ENCODE results near the gene RTN4R.

The RTN4R gene

DNA sequence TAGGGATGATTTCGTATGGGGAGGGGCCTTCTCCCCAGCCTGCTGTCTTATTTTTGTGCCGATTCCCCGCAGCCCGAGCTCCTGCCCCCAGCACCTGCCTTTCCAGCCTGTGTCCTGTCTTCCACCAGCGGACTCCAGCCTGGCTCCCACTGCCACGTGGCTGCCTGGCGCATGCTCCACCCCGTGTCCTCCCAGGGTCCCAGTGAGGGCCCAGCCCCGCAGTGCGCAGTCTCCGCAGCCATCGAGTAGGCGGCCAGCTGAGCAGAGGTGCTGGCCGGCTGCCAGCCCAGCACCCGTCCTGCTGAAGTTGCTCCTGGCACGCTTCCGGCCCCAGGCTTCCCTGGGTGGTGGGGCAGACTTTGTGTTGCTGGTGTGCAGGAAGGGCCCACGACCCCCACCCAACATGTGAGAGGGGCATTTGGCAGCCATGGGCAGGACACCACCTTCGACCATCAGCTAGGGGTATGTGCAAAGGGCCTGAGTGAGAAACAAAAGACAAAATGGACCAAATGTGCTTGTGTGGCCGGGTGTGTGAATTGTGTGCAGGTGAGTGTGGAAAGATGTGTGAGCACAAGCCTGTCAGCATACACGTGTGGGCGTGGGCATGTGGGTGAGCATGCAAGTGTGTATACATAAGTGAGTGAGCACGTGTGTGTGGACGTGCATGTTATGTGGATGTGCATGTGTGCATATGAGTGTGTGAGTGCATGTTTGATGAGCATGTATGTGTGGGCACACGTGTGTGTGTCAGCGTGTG, 55.9 kb downstream of the RTN4R start:
- Mint-ChIP-seq H3K4me3 (no peak overlapping the region), H3K36me3 (ENCODE audit: low read depth) (no peaks in the 10 kb centered on the region), H3K27me3 (ENCODE audit: low read depth) (no peaks in the 10 kb centered on the region), H3K27ac (no peak overlapping the region), H3K9me3 (no peaks in the 10 kb centered on the region), H3K4me1 (ENCODE audit: low read depth) (peaks cover 7% of the 10 kb centered on the region)

DNA sequence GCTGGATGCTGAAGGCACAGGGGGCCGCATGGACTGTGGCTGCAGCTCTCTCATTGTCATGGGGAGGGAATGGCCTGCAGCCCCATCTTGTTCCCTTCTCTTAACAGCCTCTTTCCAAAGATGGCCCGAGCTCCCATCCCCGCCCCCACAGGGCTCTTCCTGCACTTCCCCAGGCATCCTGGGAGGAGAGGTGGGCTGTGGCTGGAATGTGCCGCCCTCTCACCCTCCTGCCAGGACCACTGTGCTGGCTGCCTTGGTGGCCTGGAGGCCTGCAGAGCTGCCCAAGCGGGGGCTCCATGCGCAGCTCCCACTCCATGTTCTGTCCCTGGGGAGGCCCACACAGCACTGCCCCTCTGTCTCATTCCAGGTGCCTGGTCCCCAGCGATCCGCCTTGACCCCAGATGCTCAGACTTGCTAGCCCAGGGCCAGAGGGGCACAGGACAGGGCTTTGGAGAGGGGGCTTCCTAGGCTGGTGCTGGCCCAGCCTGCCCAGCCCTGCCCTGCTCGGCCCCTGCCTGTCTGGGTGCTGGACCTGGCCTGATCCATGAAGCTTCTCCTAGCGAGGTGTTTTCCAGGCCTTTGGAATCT, 56.6 kb downstream of the RTN4R start:
- H3K27ac Mint-ChIP-seq = no peak overlapping the region
- H3K9me3 Mint-ChIP-seq = no peaks in the 10 kb centered on the region
- no peaks in the 10 kb centered on the region for H3K36me3 Mint-ChIP-seq (ENCODE audit: low read depth)
- no peaks in the 10 kb centered on the region for H3K27me3 Mint-ChIP-seq (ENCODE audit: low read depth)
- peaks cover 10% of the 10 kb centered on the region for H3K4me1 Mint-ChIP-seq (ENCODE audit: low read depth)
- no peak overlapping the region for H3K4me3 Mint-ChIP-seq

DNA sequence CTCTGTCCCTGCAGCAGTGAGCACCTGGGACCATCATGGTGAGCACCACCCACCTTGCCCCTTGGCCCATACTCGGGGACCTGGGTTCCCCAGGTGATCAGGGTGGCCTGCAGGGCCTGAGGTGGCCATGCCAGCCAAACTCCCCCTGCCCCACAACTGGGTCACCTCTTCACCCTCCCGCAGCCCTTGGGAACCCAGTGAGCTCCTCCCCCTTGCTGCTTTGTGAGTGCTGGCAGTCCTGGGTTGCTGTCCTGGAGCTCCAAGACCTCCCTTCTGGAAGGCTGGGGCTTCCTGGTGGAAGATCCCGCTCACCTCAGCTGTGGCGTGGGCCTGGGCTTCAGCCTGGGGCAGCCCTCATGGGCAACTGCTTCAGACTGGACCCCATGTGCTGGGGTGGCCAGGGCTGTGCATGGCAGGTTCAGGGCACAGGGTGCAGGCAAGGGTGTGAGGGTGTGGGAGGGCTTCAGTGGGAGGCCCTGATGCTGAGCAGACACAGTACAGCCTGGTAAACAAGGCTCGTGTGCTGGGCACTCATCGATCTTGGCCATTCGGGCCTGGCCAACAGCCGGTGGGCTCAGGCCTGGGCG, 57.6 kb downstream of the RTN4R start:
- no peaks in the 10 kb centered on the region for H3K27me3 Mint-ChIP-seq (ENCODE audit: low read depth)
- no peaks in the 10 kb centered on the region for H3K36me3 Mint-ChIP-seq (ENCODE audit: low read depth)
- H3K27ac Mint-ChIP-seq = no peak overlapping the region
- no peaks in the 10 kb centered on the region for H3K9me3 Mint-ChIP-seq
- no peak overlapping the region for H3K4me3 Mint-ChIP-seq
- H3K4me1 Mint-ChIP-seq (ENCODE audit: low read depth) = peaks cover 16% of the 10 kb centered on the region

DNA sequence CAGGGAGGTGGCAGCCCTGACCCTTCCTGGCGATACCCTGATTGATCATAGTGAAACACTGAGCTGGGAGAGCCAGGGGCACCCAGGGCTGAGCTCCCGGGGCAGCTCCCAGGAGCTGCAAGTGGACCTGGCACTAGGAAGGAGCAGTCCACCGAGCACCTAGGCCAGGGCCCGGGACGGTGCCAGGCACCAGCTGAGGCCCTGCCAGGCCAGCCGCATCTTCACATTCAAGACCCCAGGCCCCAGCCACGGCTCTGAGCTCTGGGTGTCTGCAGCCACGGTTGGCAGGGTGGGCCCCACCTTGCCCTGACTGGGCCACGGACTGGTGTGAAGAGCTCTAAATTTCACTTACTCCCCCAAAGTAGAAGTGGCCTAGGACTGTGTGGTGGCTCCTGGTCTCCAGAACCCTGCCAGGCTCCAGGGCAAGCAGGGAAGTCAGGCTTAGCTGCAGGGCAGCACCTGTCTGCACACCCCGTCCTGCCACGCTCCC, 58.3 kb downstream of the RTN4R start:
- Mint-ChIP-seq H3K4me3 (no peak overlapping the region), H3K4me1 (ENCODE audit: low read depth) (peaks cover 18% of the 10 kb centered on the region), H3K36me3 (ENCODE audit: low read depth) (no peaks in the 10 kb centered on the region), H3K27me3 (ENCODE audit: low read depth) (no peaks in the 10 kb centered on the region), H3K27ac (no peak overlapping the region), H3K9me3 (no peaks in the 10 kb centered on the region)

DNA sequence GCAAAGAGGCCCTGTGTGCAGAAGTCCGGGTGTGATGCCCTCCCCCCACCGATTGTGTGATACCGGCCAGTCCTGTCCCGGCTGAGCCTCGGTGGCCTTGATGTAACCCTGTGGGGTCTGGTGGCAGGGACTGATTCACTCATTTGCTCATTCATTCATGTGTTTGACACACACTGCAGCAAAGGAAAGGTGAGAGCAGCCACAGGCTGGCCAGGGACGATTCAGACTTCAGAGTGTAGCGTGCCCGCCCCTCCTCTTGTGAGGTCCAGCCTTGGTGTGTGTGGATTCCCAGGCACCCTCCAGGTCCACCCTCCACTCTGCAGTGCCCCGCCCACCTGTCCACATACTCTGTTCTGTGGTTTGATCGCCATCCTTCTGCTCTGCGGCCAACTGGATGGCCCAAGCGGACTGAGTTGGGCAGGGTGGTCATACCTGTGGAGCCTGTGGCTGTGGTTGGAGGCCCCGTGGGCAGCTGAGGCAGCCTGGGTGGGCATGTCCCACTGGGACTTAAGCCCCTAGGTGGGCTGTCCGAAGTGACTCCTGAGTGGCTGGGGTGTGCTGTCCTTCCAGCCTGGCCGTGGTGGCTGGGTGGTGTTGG, 59.3 kb downstream of the RTN4R start:
- H3K4me1 Mint-ChIP-seq (ENCODE audit: low read depth) = peaks cover 18% of the 10 kb centered on the region
- no peak overlapping the region for H3K4me3 Mint-ChIP-seq
- H3K36me3 Mint-ChIP-seq (ENCODE audit: low read depth) = no peaks in the 10 kb centered on the region
- no peaks in the 10 kb centered on the region for H3K9me3 Mint-ChIP-seq
- no peak overlapping the region for H3K27ac Mint-ChIP-seq
- H3K27me3 Mint-ChIP-seq (ENCODE audit: low read depth) = no peaks in the 10 kb centered on the region

DNA sequence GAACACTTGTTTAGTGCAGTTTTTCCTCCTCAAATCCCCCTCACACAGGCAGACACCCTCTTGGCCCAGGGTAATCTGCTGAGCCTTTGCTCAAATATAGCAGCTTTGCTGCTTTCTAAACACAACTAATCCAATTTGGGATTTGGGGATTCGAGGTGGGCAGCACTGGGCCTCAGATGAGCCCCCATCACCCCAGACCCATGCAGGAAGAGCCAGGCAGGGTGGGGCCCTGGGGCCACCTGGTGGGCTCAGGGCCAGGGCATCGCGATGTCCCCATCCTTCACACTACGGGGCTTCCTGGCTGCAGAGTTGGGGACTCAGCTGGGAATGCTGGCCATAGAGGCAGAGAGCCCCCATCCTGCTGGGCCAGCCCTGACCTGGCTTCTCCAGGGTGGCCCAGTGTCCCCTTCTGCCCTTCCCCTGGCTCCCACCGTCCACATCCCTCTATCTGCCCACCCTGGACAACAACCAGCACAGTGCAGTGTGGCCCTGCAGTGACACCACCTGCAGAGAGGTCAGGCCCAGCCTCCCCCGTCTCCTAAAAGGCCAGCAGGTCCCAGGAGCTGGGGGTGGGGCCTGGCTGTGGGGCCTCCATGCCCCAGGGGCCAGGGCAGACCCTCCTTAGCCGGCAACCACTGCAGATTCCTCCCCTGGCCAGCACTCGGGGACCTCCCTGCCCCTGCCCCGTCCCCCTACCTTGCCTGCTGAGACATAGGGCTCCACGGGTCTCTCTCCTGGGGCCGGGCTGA, 60.7 kb downstream of the RTN4R start:
- Mint-ChIP-seq H3K9me3 (no peaks in the 10 kb centered on the region), H3K27me3 (ENCODE audit: low read depth) (no peaks in the 10 kb centered on the region), H3K36me3 (ENCODE audit: low read depth) (no peaks in the 10 kb centered on the region), H3K27ac (peak overlapping the region; percentile 79), H3K4me3 (peak overlapping the region; percentile 93), H3K4me1 (ENCODE audit: low read depth) (peaks cover 17% of the 10 kb centered on the region)

DNA sequence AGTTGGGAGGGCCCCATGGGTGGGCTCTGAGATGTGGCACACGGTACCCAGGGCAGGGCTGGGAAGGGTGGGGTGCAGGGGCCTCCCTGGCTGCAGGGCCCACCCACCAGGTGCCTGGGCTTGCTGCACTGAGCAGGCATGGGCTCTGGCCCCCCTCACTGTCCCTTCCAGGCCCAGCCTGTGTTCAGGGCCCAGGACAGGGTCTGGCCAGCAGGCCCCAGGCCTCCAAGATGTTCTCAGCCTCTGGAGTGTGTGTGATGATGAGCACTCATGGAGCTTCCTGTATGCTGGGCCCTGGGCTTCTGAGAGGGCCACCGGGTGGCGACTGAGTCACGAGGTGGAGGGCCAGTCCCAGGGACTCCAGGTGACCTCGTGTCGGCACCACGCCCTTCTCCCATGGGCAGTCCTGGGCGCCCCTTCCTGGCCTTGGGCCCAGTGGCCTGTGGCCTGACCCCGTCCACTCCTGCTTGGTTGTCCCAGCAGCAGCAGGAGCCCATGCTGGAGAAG, 61.4 kb downstream of the RTN4R start:
- peak overlapping the region; percentile 93 for H3K27ac Mint-ChIP-seq
- no peaks in the 10 kb centered on the region for H3K36me3 Mint-ChIP-seq (ENCODE audit: low read depth)

DNA sequence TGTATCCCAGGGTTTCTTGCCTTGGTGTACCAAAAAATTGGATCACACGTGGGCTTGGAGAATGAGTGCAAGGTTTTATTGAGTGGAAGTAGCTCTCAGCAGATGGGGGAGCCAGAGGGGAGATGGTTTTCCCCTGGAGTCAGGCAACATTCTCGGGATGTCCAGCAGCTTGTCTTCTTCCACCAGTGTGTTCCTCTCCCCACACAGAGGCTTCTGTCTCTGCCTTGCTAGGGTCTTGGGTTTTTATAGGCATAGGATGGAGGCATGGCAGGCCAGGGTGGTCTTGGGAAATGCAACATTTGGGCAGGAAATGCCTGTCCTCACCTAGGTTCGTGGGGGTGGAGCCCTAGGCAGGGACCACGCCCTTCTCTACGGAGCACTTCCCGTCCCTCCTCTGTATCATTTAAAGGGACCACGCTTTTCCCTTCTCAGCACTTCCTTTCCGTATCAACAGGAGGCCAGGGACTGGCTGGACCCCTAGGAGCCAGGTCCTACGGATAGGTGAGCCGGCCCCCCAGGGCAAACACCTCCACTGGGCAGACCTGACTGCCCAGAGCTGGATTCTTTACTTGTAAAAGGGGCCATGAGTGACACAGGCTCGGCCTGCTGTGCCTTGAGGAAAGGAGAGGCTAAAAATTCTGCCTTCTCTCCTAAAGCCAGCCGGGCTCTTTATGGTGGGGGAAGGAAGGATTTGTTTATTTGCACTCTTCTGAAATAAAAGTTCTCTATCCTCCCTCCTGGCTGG, 62.0 kb downstream of the RTN4R start:
- Mint-ChIP-seq H3K36me3 (ENCODE audit: low read depth) (no peaks in the 10 kb centered on the region), H3K4me1 (ENCODE audit: low read depth) (peaks cover 15% of the 10 kb centered on the region), H3K9me3 (no peaks in the 10 kb centered on the region), H3K4me3 (peak overlapping the region; percentile 93), H3K27ac (peak overlapping the region; percentile 93), H3K27me3 (ENCODE audit: low read depth) (no peaks in the 10 kb centered on the region)

More for the DNA sequence above, 61.4 kb downstream of the RTN4R start:
- Mint-ChIP-seq H3K4me1 (ENCODE audit: low read depth) (peaks cover 15% of the 10 kb centered on the region), H3K27me3 (ENCODE audit: low read depth) (no peaks in the 10 kb centered on the region), H3K4me3 (peak overlapping the region; percentile 93), H3K9me3 (no peaks in the 10 kb centered on the region)

DNA sequence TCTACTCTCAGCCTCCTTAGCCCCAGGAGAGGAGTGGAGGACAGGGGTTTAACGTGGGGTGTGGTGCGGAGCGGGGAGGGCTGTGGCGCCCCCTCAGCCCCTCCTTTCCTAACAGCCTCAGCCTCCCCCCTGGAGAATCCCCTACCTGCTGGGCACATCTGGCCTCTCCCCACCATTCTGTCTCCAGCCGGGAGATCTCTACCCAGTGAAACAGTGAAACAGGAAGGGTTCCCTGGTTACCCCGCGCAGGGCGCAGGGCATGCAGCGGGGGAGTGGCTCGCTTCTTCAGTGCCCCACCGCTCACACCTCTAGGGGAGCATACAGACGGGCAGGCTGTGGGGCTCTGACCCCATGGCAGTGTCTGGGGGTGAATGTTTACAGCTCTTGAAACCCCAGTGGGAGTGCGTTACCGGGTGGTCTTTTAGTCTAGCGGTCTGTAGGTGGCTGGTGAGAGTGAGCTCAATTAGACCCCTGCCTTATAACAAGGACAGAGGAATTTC, 62.6 kb downstream of the RTN4R start:
- no peaks in the 10 kb centered on the region for H3K36me3 Mint-ChIP-seq (ENCODE audit: low read depth)
- no peaks in the 10 kb centered on the region for H3K27me3 Mint-ChIP-seq (ENCODE audit: low read depth)
- H3K27ac Mint-ChIP-seq = peak overlapping the region; percentile 93
- H3K4me3 Mint-ChIP-seq = peak overlapping the region; percentile 93
- H3K4me1 Mint-ChIP-seq (ENCODE audit: low read depth) = peaks cover 15% of the 10 kb centered on the region
- H3K9me3 Mint-ChIP-seq = no peaks in the 10 kb centered on the region

DNA sequence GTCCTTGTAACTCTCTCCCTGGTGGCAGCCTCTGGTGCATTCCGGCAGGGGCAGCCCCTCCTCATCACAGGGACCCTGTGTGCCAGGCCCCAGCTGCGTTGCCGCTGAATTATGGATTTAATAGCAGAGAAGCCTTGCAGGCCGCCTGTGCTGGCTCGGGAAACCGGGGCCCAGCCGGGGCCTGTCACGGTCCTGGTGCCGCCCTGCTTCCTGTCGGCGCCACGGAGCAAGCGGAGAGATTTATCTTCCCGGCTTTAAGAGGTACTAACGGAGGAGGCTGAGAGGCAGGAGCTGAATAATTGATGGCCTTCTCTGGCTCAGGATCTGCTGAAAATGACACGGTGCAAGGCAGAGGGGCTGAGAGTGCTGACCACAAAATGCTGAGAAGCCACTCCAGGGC, 63.3 kb downstream of the RTN4R start:
- H3K27me3 Mint-ChIP-seq (ENCODE audit: low read depth) = no peaks in the 10 kb centered on the region
- no peak overlapping the region for H3K4me3 Mint-ChIP-seq
- H3K9me3 Mint-ChIP-seq = no peaks in the 10 kb centered on the region
- no peaks in the 10 kb centered on the region for H3K36me3 Mint-ChIP-seq (ENCODE audit: low read depth)
- H3K4me1 Mint-ChIP-seq (ENCODE audit: low read depth) = peaks cover 15% of the 10 kb centered on the region
- peak overlapping the region; percentile 15 for H3K27ac Mint-ChIP-seq

DNA sequence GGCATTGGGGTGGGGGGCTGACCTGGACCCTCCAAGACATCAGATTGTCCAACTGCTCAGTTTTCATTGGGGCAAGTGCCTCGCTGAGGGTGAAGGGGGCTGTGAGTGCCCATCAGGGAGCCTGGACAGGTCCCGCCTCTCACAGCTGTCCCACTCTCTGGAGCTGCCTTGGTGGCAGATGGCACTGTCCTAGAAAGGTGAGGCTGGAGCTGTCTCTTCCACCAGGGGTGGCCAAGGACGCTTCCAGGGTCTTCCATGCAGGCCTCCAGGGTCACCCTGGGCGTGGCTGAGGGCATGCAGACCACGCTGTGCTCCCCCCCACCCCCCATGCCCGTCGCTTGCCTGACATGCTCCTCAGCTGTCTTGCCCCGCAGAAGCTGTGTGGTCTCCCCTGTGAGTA, 63.8 kb downstream of the RTN4R start:
- Mint-ChIP-seq H3K4me1 (ENCODE audit: low read depth) (peaks cover 15% of the 10 kb centered on the region), H3K36me3 (ENCODE audit: low read depth) (no peaks in the 10 kb centered on the region), H3K4me3 (no peak overlapping the region), H3K27ac (peak overlapping the region; percentile 15), H3K9me3 (no peaks in the 10 kb centered on the region), H3K27me3 (ENCODE audit: low read depth) (no peaks in the 10 kb centered on the region)

DNA sequence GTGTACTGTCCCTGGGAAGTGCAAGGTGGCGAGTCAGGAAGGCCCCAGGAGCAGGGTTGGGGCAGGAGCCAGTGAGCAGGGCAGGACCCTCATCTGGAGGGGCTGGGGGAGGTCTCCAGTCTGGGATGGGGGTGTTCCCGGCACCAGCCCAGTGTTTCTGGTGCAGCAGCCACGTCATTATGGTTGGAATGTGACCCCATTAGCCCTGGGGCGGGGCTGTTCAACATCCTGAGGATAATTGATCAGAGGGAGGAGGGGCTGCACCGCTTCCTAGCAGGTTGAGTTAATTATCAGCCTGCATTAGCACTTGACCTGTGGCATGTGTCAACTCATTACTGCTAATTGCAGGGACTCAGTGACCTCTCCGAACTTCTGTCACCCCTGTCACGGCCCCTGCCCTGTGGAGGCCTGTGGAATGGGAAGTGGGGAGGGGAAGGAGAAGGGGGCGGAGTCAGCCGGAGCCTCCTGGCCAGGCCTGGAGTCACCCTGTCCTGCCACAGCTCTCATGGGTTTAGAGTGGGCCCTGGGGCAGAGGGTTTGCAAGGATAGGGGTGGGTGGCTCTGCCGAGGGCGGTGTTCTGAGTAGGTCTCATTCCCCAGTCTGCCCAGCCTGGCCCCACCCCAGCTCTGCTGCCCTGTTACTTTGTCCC, 64.4 kb downstream of the RTN4R start:
- no peaks in the 10 kb centered on the region for H3K36me3 Mint-ChIP-seq (ENCODE audit: low read depth)
- H3K27ac Mint-ChIP-seq = no peak overlapping the region
- H3K27me3 Mint-ChIP-seq (ENCODE audit: low read depth) = no peaks in the 10 kb centered on the region
- H3K4me3 Mint-ChIP-seq = no peak overlapping the region
- no peaks in the 10 kb centered on the region for H3K9me3 Mint-ChIP-seq
- H3K4me1 Mint-ChIP-seq (ENCODE audit: low read depth) = peaks cover 15% of the 10 kb centered on the region

DNA sequence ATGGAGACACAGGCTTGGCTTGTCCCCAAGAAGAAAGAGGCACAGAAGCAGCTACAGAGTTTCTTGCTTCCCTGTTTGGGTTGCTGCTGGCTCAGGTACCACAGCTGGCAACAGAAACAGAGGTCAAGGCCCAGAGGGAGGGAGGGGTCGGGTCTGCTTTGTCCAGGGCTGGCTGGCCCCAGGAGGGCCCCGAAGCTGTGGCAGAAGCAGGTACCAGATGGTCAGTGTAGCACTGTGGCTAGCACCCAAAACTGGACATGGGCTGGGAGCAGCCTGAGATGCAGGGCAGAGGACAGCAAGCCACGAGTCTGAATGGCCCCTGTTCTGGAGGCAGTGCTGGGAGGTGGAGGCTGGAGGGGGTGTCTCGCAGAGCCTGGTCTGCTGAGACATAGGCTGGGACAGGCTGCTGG, 65.0 kb downstream of the RTN4R start:
- Mint-ChIP-seq H3K9me3 (no peaks in the 10 kb centered on the region), H3K27me3 (ENCODE audit: low read depth) (no peaks in the 10 kb centered on the region)

More for the DNA sequence above, 65.0 kb downstream of the RTN4R start:
- Mint-ChIP-seq H3K36me3 (ENCODE audit: low read depth) (no peaks in the 10 kb centered on the region), H3K4me3 (no peak overlapping the region), H3K4me1 (ENCODE audit: low read depth) (peaks cover 15% of the 10 kb centered on the region), H3K27ac (no peak overlapping the region)

Data from T-helper 1 cell treated with Interleukin-12 subunit alpha and Interleukin-12 subunit beta and Interleukin-4 antibody, amounts not matched to agents 30 μg/mL and 1 μg/mL, for 36 hours (primary cell).